A549 (cell line): ENCODE measurements around the gene PHYHIPL.

Source experiments
- CBX8 ChIP-seq: fragments of 200-600 bp; sonication (generic); IDR thresholded peaks from 2 replicates; pipeline ENCODE4 v1.6.1; 2016
- CHD4 ChIP-seq: fragments of 200-600 bp; sonication (generic); IDR thresholded peaks from 2 replicates; pipeline ENCODE4 v1.6.1; 2016; ENCODE audit warnings: antibody characterized with exemption, mild to moderate bottlenecking, borderline replicate concordance
- EP300 ChIP-seq, 2 experiments: fragments of >200 bp; sonication (Bioruptor Twin); formaldehyde crosslinking; IDR thresholded peaks; 2 replicates in 1 of 2; 3 replicates in 1 of 2; pipeline ENCODE4 v1.6.1; 2016 to 2017
- GATA3 ChIP-seq: IDR thresholded peaks from 2 replicates; pipeline ENCODE4 v1.6.1; 2012; ENCODE audit warnings: borderline replicate concordance
- MAFK ChIP-seq: fragments of 450-650 bp; IDR thresholded peaks from 2 replicates; pipeline ENCODE4 v1.6.1; 2014; ENCODE audit not compliant: partially characterized antibody
- POLR2A ChIP-seq: IDR thresholded peaks from 2 replicates; pipeline ENCODE4 v1.6.1; 2012; ENCODE audit warnings: mild to moderate bottlenecking, low read length
- RCOR1 ChIP-seq: fragments of 150-350 bp; IDR thresholded peaks from 2 replicates; pipeline ENCODE4 v1.6.1; 2014; ENCODE audit warnings: antibody characterized with exemption, low read length, low read depth
- TF ChIP-seq, protein P1 (sequence below): fragments of >200 bp; sonication (Bioruptor Twin); formaldehyde crosslinking; IDR thresholded peaks from 3 replicates; pipeline ENCODE4 v1.6.1; 2016
- TF ChIP-seq, protein P2 (sequence below): fragments of 450-650 bp; IDR thresholded peaks from 2 replicates; pipeline ENCODE4 v1.6.1; 2014; ENCODE audit warnings: antibody characterized with exemption
- TF ChIP-seq, protein P3 (sequence below): IDR thresholded peaks from 2 replicates; pipeline ENCODE4 v1.6.1; 2012
- TF ChIP-seq, protein P4 (sequence below): fragments of >200 bp; sonication (Bioruptor Twin); formaldehyde crosslinking; IDR thresholded peaks from 3 replicates; pipeline ENCODE4 v1.5.1; 2016
- TF ChIP-seq, protein P5 (sequence below): fragments of 150-350 bp; IDR thresholded peaks from 2 replicates; pipeline ENCODE4 v1.6.1; 2014; ENCODE audit warnings: low read depth, mild to moderate bottlenecking, low read length

DNA sequence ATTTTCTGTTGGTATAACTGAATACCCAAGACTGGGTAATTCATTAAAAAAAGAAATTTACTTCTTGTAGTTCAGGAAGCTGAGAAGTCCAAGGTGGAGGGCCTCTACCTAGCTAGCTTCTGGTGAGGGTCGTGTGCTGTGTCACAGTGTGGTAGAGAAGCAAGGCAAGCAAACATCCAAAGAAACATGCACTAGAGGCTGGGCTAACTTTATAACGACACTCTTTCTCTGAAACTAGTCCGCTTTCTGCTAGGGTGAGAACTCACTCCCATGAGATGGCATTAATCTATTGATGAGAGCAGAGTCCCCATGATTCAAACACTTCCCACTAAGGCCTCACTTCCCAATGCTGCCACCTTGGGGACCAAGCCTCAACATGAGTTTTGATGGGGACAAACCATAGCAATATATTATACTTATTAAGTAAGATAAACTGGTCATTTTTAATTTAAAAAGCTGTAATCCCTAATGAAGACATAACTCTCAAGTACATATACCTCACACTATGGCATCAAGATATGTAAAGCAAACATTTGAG, 50.8 kb downstream of the PHYHIPL start:
- no peak for TF ChIP-seq CBX8
- no peak for TF ChIP-seq EP300 (IDR thresholded peaks at IDR 0.05)
- TF ChIP-seq, protein P1, sequence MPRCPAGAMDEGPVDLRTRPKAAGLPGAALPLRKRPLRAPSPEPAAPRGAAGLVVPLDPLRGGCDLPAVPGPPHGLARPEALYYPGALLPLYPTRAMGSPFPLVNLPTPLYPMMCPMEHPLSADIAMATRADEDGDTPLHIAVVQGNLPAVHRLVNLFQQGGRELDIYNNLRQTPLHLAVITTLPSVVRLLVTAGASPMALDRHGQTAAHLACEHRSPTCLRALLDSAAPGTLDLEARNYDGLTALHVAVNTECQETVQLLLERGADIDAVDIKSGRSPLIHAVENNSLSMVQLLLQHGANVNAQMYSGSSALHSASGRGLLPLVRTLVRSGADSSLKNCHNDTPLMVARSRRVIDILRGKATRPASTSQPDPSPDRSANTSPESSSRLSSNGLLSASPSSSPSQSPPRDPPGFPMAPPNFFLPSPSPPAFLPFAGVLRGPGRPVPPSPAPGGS: no peak
- no peak for TF ChIP-seq GATA3
- no peak for TF ChIP-seq POLR2A
- TF ChIP-seq, protein P2, sequence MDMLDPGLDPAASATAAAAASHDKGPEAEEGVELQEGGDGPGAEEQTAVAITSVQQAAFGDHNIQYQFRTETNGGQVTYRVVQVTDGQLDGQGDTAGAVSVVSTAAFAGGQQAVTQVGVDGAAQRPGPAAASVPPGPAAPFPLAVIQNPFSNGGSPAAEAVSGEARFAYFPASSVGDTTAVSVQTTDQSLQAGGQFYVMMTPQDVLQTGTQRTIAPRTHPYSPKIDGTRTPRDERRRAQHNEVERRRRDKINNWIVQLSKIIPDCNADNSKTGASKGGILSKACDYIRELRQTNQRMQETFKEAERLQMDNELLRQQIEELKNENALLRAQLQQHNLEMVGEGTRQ: no peak
- TF ChIP-seq, protein P3, sequence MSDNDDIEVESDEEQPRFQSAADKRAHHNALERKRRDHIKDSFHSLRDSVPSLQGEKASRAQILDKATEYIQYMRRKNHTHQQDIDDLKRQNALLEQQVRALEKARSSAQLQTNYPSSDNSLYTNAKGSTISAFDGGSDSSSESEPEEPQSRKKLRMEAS: no peak
- TF ChIP-seq, protein P4, sequence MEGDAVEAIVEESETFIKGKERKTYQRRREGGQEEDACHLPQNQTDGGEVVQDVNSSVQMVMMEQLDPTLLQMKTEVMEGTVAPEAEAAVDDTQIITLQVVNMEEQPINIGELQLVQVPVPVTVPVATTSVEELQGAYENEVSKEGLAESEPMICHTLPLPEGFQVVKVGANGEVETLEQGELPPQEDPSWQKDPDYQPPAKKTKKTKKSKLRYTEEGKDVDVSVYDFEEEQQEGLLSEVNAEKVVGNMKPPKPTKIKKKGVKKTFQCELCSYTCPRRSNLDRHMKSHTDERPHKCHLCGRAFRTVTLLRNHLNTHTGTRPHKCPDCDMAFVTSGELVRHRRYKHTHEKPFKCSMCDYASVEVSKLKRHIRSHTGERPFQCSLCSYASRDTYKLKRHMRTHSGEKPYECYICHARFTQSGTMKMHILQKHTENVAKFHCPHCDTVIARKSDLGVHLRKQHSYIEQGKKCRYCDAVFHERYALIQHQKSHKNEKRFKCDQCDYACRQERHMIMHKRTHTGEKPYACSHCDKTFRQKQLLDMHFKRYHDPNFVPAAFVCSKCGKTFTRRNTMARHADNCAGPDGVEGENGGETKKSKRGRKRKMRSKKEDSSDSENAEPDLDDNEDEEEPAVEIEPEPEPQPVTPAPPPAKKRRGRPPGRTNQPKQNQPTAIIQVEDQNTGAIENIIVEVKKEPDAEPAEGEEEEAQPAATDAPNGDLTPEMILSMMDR: peak; percentile 18; the same call in 2 of the 3 replicates
- no peak for TF ChIP-seq RCOR1
- TF ChIP-seq, protein P5, sequence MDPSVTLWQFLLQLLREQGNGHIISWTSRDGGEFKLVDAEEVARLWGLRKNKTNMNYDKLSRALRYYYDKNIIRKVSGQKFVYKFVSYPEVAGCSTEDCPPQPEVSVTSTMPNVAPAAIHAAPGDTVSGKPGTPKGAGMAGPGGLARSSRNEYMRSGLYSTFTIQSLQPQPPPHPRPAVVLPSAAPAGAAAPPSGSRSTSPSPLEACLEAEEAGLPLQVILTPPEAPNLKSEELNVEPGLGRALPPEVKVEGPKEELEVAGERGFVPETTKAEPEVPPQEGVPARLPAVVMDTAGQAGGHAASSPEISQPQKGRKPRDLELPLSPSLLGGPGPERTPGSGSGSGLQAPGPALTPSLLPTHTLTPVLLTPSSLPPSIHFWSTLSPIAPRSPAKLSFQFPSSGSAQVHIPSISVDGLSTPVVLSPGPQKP: no peak
- TF ChIP-seq MAFK: no peak
- no peak for TF ChIP-seq CHD4
